Gastroesophageal sphincter (tissue), 4 donors: ENCODE data around the gene KATNAL2. TPM values are rescaled to one million over a fixed set of nuclear protein-coding genes. Genes with fewer than 3 reads are reported as not detected.

Source experiments
- ATAC-seq: fragments of 150-250 bp; one replicate; pipeline ENCODE4 v1.9.1; 2016; ENCODE audit warnings: mild to moderate bottlenecking, moderate library complexity
- H3K27ac ChIP-seq, 4 donors: fragments of 200-600 bp; sonication (generic) in 3 of 4; 1 replicate in 3 of 4; 2 replicates in 1 of 4; pipeline ENCODE4 v1.5.1; 2016 to 2019
- H3K27me3 ChIP-seq: fragments of 200-600 bp; sonication (generic); one replicate; pipeline ENCODE4 v1.5.1; 2019
- H3K36me3 ChIP-seq, 2 donors: fragments of 200-600 bp; sonication (generic); one replicate each; pipeline ENCODE4 v1.5.1; 2019; ENCODE audit warnings: control low read depth in 1 of 2
- H3K4me1 ChIP-seq, 3 donors: fragments of 200-600 bp; sonication (generic); 1 replicate in 2 of 3; 2 replicates in 1 of 3; pipeline ENCODE4 v1.5.1; 2016 to 2019; ENCODE audit warnings: control low read depth in 2 of 3
- H3K4me3 ChIP-seq, 2 donors: fragments of 200-600 bp; sonication (generic); one replicate each; pipeline ENCODE4 v1.5.1; 2019; ENCODE audit warnings: mild to moderate bottlenecking in 1 of 2, moderate library complexity in 1 of 2
- H3K9me3 ChIP-seq, 3 donors: fragments of 200-600 bp; sonication (generic); one replicate each; pipeline ENCODE4 v1.5.1; 2017 to 2019; ENCODE audit warnings: control low read depth in 2 of 3
- EP300 ChIP-seq: sonication (generic); formaldehyde crosslinking; IDR thresholded peaks from one replicate; pipeline ENCODE4 v1.6.1; 2017; ENCODE audit warnings: antibody characterized with exemption, mild to moderate bottlenecking
- POLR2A ChIP-seq, 2 donors: fragments of 450-650 bp; IDR thresholded peaks; one replicate each; pipeline ENCODE4 v1.6.1; 2017; ENCODE audit warnings: antibody characterized with exemption in 2 of 2, mild to moderate bottlenecking in 2 of 2, moderate library complexity in 1 of 2
- POLR2AphosphoS5 ChIP-seq: sonication (generic); formaldehyde crosslinking; IDR thresholded peaks from one replicate; pipeline ENCODE4 v1.6.1; 2017; ENCODE audit warnings: antibody characterized with exemption
- WGBS, 2 donors: methylation state at CpG; one replicate each; pipeline ENCODE4 v1.1.5; 2018; ENCODE audit warnings: low coverage in 1 of 2; 5-methylcytosine and 5-hydroxymethylcytosine counted together
- total RNA-seq, 4 donors: library from RNA; depleted of rRNA; stranded (reverse); fragments of >200 nt; gene quantifications; one replicate each; pipeline ENCODE4 v1.1.0, GENCODE V29; 2016
- TF ChIP-seq, protein P1 (sequence below), 4 experiments: fragments of 200-600 bp in 2 of 4; fragments of 450-650 bp in 2 of 4; sonication (generic) in 1 of 4; IDR thresholded peaks; one replicate each; pipeline ENCODE4 v1.5.1; 2017 to 2019; ENCODE audit warnings: antibody characterized with exemption in 4 of 4, mild to moderate bottlenecking in 2 of 4, moderate library complexity in 2 of 4

The KATNAL2 gene
- total RNA-seq, 4 donors from 2014 or later, result 0.89 to 4.1 (median 3.3) TPM

- H3K4me1 ChIP-seq, result no peaks in the 10 kb centered on the region
- no peaks in the 10 kb centered on the region for H3K9me3 ChIP-seq
- H3K36me3 ChIP-seq, result peaks cover 0 to 100% of the 10 kb centered on the region in 2 donors
- no peak overlapping the region for H3K4me3 ChIP-seq
- no peaks in the 10 kb centered on the region for H3K27me3 ChIP-seq
- no peak overlapping the region for H3K27ac ChIP-seq
- WGBS, 2 donors, result 60 to 83% methylated on average over 4 to 5 of the region's 6 CpGs
- ATAC-seq, result no peak
- TF ChIP-seq, protein P1, sequence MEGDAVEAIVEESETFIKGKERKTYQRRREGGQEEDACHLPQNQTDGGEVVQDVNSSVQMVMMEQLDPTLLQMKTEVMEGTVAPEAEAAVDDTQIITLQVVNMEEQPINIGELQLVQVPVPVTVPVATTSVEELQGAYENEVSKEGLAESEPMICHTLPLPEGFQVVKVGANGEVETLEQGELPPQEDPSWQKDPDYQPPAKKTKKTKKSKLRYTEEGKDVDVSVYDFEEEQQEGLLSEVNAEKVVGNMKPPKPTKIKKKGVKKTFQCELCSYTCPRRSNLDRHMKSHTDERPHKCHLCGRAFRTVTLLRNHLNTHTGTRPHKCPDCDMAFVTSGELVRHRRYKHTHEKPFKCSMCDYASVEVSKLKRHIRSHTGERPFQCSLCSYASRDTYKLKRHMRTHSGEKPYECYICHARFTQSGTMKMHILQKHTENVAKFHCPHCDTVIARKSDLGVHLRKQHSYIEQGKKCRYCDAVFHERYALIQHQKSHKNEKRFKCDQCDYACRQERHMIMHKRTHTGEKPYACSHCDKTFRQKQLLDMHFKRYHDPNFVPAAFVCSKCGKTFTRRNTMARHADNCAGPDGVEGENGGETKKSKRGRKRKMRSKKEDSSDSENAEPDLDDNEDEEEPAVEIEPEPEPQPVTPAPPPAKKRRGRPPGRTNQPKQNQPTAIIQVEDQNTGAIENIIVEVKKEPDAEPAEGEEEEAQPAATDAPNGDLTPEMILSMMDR (IDR thresholded peaks at IDR 0.05), result no peak
- TF ChIP-seq POLR2AphosphoS5 (no peak), EP300 (no peak), POLR2A (IDR thresholded peaks at IDR 0.05) (no peak)
Measured at GRCh38 chr18:47110492-47111274, 193.3 kb downstream of the KATNAL2 start.

DNA sequence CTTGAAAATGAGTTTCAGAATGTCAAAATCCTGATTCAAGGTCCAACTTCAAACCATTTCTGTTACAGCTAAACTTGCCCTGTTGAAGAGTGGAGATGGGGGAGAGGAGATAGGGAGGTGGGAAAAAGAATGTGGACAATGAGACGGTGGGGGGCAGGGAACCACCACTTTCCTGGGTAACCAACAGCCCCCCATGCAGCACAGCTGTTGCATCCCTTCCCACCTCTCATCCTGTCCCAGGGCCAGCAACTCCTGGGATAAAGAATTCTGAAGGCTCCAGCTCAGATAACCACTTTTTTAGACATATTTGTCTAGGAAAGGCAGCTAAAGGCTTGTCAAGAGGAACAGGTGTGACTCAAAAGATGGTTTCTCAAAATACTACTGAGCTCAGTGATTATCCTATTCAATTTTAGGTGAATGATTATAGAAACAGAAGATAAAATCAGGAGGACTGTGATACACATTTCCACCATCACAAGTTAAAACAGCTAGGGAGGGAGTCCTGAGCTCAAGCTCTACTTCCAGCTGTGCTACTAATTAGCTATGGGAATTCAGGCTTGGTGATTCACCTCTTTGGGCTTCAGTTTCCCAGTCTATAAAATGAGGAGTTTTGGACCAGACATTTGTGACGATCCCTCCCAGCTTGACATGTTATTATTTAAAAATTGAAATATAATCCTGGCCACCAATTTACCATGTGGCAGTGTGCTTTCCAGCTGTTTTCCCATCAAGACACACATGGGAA is 196.6 kb downstream of the KATNAL2 start:
- no peak overlapping the region for H3K27ac ChIP-seq
- no peak overlapping the region for H3K4me3 ChIP-seq
- H3K4me1 ChIP-seq, result no peaks in the 10 kb centered on the region
- 83 to 100% methylated on average over 2 of the region's 2 CpGs for WGBS, 2 donors
- TF ChIP-seq, protein P1 (IDR thresholded peaks at IDR 0.05), result no peak
- no peak for TF ChIP-seq EP300
- TF ChIP-seq POLR2AphosphoS5, result no peak
- no peak for TF ChIP-seq POLR2A (IDR thresholded peaks at IDR 0.05)
- peaks cover 0 to 74% of the 10 kb centered on the region in 2 donors for H3K36me3 ChIP-seq
- no peaks in the 10 kb centered on the region for H3K27me3 ChIP-seq
- no peaks in the 10 kb centered on the region for H3K9me3 ChIP-seq
- ATAC-seq, result no peak

DNA sequence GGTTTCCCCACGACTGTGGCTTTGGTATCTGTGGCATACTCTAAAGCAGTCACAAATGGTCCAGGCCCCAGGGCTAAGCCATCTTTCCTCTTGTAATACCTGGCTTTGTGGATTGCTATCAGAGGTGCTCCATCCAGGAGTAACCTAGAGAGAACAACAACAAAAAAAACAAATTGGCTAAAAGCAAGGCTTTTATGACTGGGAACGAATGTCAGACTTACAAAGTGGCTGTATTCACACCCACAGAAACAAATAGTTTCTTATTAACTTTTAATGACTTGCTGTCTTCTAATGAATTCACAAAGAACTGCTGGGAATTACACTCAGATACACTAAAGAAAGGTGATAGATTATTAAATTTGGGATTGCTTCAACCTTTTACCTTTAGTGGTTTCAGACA is 197.8 kb downstream of the KATNAL2 start:
- H3K27ac ChIP-seq, result no peak overlapping the region
- 64 to 87% methylated on average over 1 to 2 of the region's 2 CpGs for WGBS, 2 donors
- no peak for TF ChIP-seq EP300
- no peak overlapping the region for H3K4me3 ChIP-seq
- peaks cover 0 to 74% of the 10 kb centered on the region in 2 donors for H3K36me3 ChIP-seq
- no peaks in the 10 kb centered on the region for H3K9me3 ChIP-seq
- no peak for ATAC-seq
- no peaks in the 10 kb centered on the region for H3K4me1 ChIP-seq
- no peaks in the 10 kb centered on the region for H3K27me3 ChIP-seq

- Histone ChIP-seq H3K9me3 (no peaks in the 10 kb centered on the region), H3K4me3 (no peak overlapping the region), H3K27me3 (no peaks in the 10 kb centered on the region), H3K27ac (no peak overlapping the region), H3K4me1 (no peaks in the 10 kb centered on the region), H3K36me3 (peaks cover 0 to 53% of the 10 kb centered on the region in 2 donors)
- TF ChIP-seq EP300 (no peak), POLR2AphosphoS5 (no peak)
- no peak for ATAC-seq
- 76 to 86% methylated on average over 2 of the region's 2 CpGs for WGBS, 2 donors
Measured at GRCh38 chr18:47118981-47119380, 201.6 kb downstream of the KATNAL2 start.

GRCh38 chr18:47120428-47120827 is 203.0 kb downstream of the KATNAL2 start:
- Histone ChIP-seq H3K27ac (no peak overlapping the region), H3K4me1 (no peaks in the 10 kb centered on the region), H3K9me3 (no peaks in the 10 kb centered on the region), H3K4me3 (no peak overlapping the region), H3K36me3 (peaks cover 0 to 44% of the 10 kb centered on the region in 2 donors), H3K27me3 (no peaks in the 10 kb centered on the region)
- TF ChIP-seq EP300, result no peak
- 85 to 100% methylated on average over 1 to 4 of the region's 4 CpGs for WGBS, 2 donors
- no peak for ATAC-seq

GRCh38 chr18:47121146-47121545 is 203.7 kb downstream of the KATNAL2 start:
- ATAC-seq, result no peak

More at GRCh38 chr18:47121146-47121545, 203.7 kb downstream of the KATNAL2 start:
- TF ChIP-seq EP300, result no peak
- TF ChIP-seq POLR2AphosphoS5, result no peak
- no peak for TF ChIP-seq POLR2A (IDR thresholded peaks at IDR 0.05)
- TF ChIP-seq, protein P1 (IDR thresholded peaks at IDR 0.05), result no peak
- H3K27me3 ChIP-seq, result no peaks in the 10 kb centered on the region
- no peaks in the 10 kb centered on the region for H3K4me1 ChIP-seq
- no peak overlapping the region for H3K4me3 ChIP-seq
- H3K27ac ChIP-seq, result no peak overlapping the region
- peaks cover 0 to 48% of the 10 kb centered on the region in 2 donors for H3K36me3 ChIP-seq
- no peaks in the 10 kb centered on the region for H3K9me3 ChIP-seq
- WGBS, 2 donors, result 89 to 98% methylated on average over 3 of the region's 3 CpGs
